A549 (cell line): Measurements from ENCODE around the gene VAV3. TPM values are rescaled to one million over a fixed set of nuclear protein-coding genes. Genes with fewer than 3 reads are reported as not detected.

Experiments used
- ATAC-seq, 2 experiments: fragments of 200-7000 bp in 1 of 2; fragments of >200 bp in 1 of 2; cut with Nextera tagmentation in 1 of 2; cut with Tn5 transposase in 1 of 2; 3 replicates each; pipeline versions ENCODE4 v1.8.0 to v1.9.1; 2018 to 2020; ENCODE audit warnings: mild to moderate bottlenecking in 1 of 2, moderate library complexity in 1 of 2
- CTCF ChIA-PET: fragments of 300-600 bp; sonication (Branson Sonifier 250); formaldehyde crosslinking; extraction: SDS; loops from one replicate; lab custom pipeline; 2021; ENCODE audit warnings: antibody characterized with exemption, inconsistent platforms; lab: Yijun Ruan, JAX
- POLR2A ChIA-PET: fragments of 350-600 bp; formaldehyde crosslinking; extraction: SDS; loops from one replicate; lab custom pipeline; 2021; ENCODE audit warnings: antibody characterized with exemption, inconsistent platforms; lab: Yijun Ruan, JAX
- DNase-seq, 2 experiments: peaks; one replicate each; pipeline versions ENCODE4 v3.0.0 to v3.0.0-alpha.2; 2011 to 2016; ENCODE audit warnings: low read depth in 1 of 2, low spot score in 1 of 2
- FAIRE-seq: peaks from 2 replicates; lab custom pipeline; 2011; peaks lifted over from hg19 to GRCh38; lab: Jason Lieb, UNC
- H3K27ac ChIP-seq, 2 experiments: fragments of >200 bp; sonication (Bioruptor Twin); formaldehyde crosslinking; 3 replicates each; pipeline ENCODE4 v1.5.1; 2016 to 2017
- H3K4me1 ChIP-seq: fragments of >200 bp; sonication (Bioruptor Twin); formaldehyde crosslinking; 3 replicates; pipeline ENCODE4 v1.6.1; 2016
- H3K4me2 ChIP-seq: fragments of >200 bp; sonication (Bioruptor Twin); formaldehyde crosslinking; 3 replicates; pipeline ENCODE4 v1.6.1; 2016
- H3K4me3 ChIP-seq: fragments of >200 bp; sonication (Bioruptor Twin); formaldehyde crosslinking; 3 replicates; pipeline ENCODE4 v1.5.1; 2016
- H3K9me3 ChIP-seq: fragments of >200 bp; sonication (Bioruptor Twin); formaldehyde crosslinking; 3 replicates; pipeline ENCODE4 v1.6.1; 2016
- ATOH8 ChIP-seq: fragments of 250-450 bp; sonication (Bioruptor Pico); IDR thresholded peaks from 2 replicates; pipeline ENCODE4 v1.5.0; 2020; ENCODE audit warnings: low read depth, mild to moderate bottlenecking, moderate library complexity
- CBX2 ChIP-seq: fragments of 200-600 bp; sonication (generic); IDR thresholded peaks from 2 replicates; pipeline ENCODE4 v1.6.1; 2016; ENCODE audit warnings: low read depth, mild to moderate bottlenecking, borderline replicate concordance
- E2F6 ChIP-seq: IDR thresholded peaks from 2 replicates; pipeline ENCODE4 v1.6.1; 2012; ENCODE audit warnings: low read depth, borderline replicate concordance
- EHF ChIP-seq: fragments of 250-450 bp; sonication (Bioruptor Pico); IDR thresholded peaks from 2 replicates; pipeline ENCODE4 v1.5.0; 2020; ENCODE audit warnings: mild to moderate bottlenecking
- EHMT2 ChIP-seq: fragments of 200-600 bp; sonication (generic); IDR thresholded peaks from 2 replicates; pipeline ENCODE4 v1.6.1; 2016; ENCODE audit warnings: antibody characterized with exemption, low read depth, mild to moderate bottlenecking, moderate library complexity
- EP300 ChIP-seq, 2 experiments: fragments of >200 bp; sonication (Bioruptor Twin); formaldehyde crosslinking; IDR thresholded peaks; 2 replicates in 1 of 2; 3 replicates in 1 of 2; pipeline ENCODE4 v1.6.1; 2016 to 2017
- FOSB ChIP-seq: fragments of 250-450 bp; sonication (Bioruptor Pico); IDR thresholded peaks from 2 replicates; pipeline ENCODE4 v1.5.0; 2020; ENCODE audit warnings: mild to moderate bottlenecking, moderate library complexity
- FOSL2 ChIP-seq, 2 experiments: fragments of 450-650 bp in 1 of 2; fragments of >200 bp in 1 of 2; sonication (Bioruptor Twin) in 1 of 2; formaldehyde crosslinking; IDR thresholded peaks; 2 replicates each; pipeline versions ENCODE4 v1.5.0 to v1.6.1; 2016 to 2020; ENCODE audit warnings: mild to moderate bottlenecking in 1 of 2, moderate library complexity in 1 of 2
- HES2 ChIP-seq: fragments of >200 bp; sonication (Bioruptor Twin); formaldehyde crosslinking; IDR thresholded peaks from 2 replicates; pipeline ENCODE4 v1.6.1; 2016
- HOXA7 ChIP-seq: fragments of 250-450 bp; sonication (Bioruptor Pico); IDR thresholded peaks from 2 replicates; pipeline ENCODE4 v1.5.0; 2020; ENCODE audit warnings: mild to moderate bottlenecking, moderate library complexity
- HOXB5 ChIP-seq: fragments of 250-450 bp; sonication (Bioruptor Pico); IDR thresholded peaks from 2 replicates; pipeline ENCODE4 v1.5.0; 2020; ENCODE audit warnings: mild to moderate bottlenecking, moderate library complexity
- JUN ChIP-seq, 2 experiments: fragments of >200 bp; sonication (Bioruptor Twin); formaldehyde crosslinking; IDR thresholded peaks; 2 replicates in 1 of 2; 3 replicates in 1 of 2; pipeline ENCODE4 v1.6.1; 2016 to 2017
- KDM1A ChIP-seq: fragments of 200-600 bp; sonication (generic); IDR thresholded peaks from 2 replicates; pipeline ENCODE4 v1.6.1; 2016; ENCODE audit warnings: low read depth, mild to moderate bottlenecking
- KDM5A ChIP-seq: fragments of 200-600 bp; sonication (generic); IDR thresholded peaks from 2 replicates; pipeline ENCODE4 v1.6.1; 2016; ENCODE audit warnings: antibody characterized with exemption, mild to moderate bottlenecking
- MAFK ChIP-seq: fragments of 450-650 bp; IDR thresholded peaks from 2 replicates; pipeline ENCODE4 v1.6.1; 2014; ENCODE audit not compliant: partially characterized antibody
- MAZ ChIP-seq: fragments of 150-350 bp; IDR thresholded peaks from 2 replicates; pipeline ENCODE4 v1.6.1; 2014; ENCODE audit warnings: antibody characterized with exemption, low read depth, low read length, borderline replicate concordance
- NPAS2 ChIP-seq: fragments of 250-450 bp; sonication (Bioruptor Pico); IDR thresholded peaks from 2 replicates; pipeline ENCODE4 v1.8.0; 2022; ENCODE audit warnings: mild to moderate bottlenecking, moderate library complexity, borderline replicate concordance
- PBX3 ChIP-seq: IDR thresholded peaks from 2 replicates; pipeline ENCODE4 v1.6.1; 2012
- POLR2A ChIP-seq: IDR thresholded peaks from 2 replicates; pipeline ENCODE4 v1.6.1; 2012; ENCODE audit warnings: mild to moderate bottlenecking, low read length
- POLR2AphosphoS2 ChIP-seq: conservative IDR thresholded peaks from 2 replicates; pipeline ENCODE4 v1.6.1; 2012; ENCODE audit warnings: low read length, improper control_type of control experiment, inconsistent platforms
- RARB ChIP-seq: fragments of 250-450 bp; sonication (Bioruptor Pico); IDR thresholded peaks from 2 replicates; pipeline ENCODE4 v1.8.0; 2021; ENCODE audit warnings: mild to moderate bottlenecking, moderate library complexity
- RNF2 ChIP-seq: fragments of 200-600 bp; sonication (generic); IDR thresholded peaks from 2 replicates; pipeline ENCODE4 v1.6.1; 2016; ENCODE audit warnings: low read depth, mild to moderate bottlenecking, antibody characterized with exemption, moderate library complexity, borderline replicate concordance
- SREBF2 ChIP-seq: fragments of 450-650 bp; IDR thresholded peaks from 2 replicates; pipeline ENCODE4 v1.6.1; 2014; ENCODE audit warnings: mild to moderate bottlenecking, moderate library complexity
- TFCP2L1 ChIP-seq: fragments of 250-450 bp; sonication (Bioruptor Pico); IDR thresholded peaks from 2 replicates; pipeline ENCODE4 v1.5.0; 2021; ENCODE audit warnings: mild to moderate bottlenecking
- ZC3H11A ChIP-seq: fragments of 450-650 bp; IDR thresholded peaks from 2 replicates; pipeline ENCODE4 v1.6.1; 2014; ENCODE audit warnings: antibody characterized with exemption, mild to moderate bottlenecking
- ZSCAN20 ChIP-seq: fragments of 250-450 bp; sonication (Bioruptor Pico); IDR thresholded peaks from 2 replicates; pipeline ENCODE4 v1.8.0; 2022; ENCODE audit warnings: mild to moderate bottlenecking, moderate library complexity
- WGBS: methylation state at CpG from one replicate; pipeline ENCODE4 v1.1.6; 2017; ENCODE audit errors: missing lambda C conversion rate; 5-methylcytosine and 5-hydroxymethylcytosine counted together
- polyA plus RNA-seq, 4 experiments: library from polyadenylated mRNA; depleted of rRNA in 3 of 4; stranded (reverse); fragments of >200 nt; fragmentation: RNase III in 1 of 4; extraction: RNeasy Plus Mini Kit Qiagen cat#74134 plus additional on column Dnase treatment in 1 of 4; gene quantifications; 2 replicates in 3 of 4; 3 replicates in 1 of 4; pipeline ENCODE4 v1.2.3, GENCODE V29; 2011 to 2017

The VAV3 gene
- polyA plus RNA-seq, 2 of the 4 experiments (the other 2 are of a cell fraction) = 12.8 to 22.7 TPM

- FAIRE-seq (no peak), ATAC-seq (no peak), DNase-seq (no peak)
- H3K4me3 ChIP-seq = no peak overlapping the region
- CTCF ChIA-PET = interaction anchor here (0.5 kb wide), 1 partner anchor 617 kb away, joined by 3 read pairs; no protein-coding TSS in a partner anchor
- H3K9me3 ChIP-seq = no peaks in the 10 kb centered on the region
- POLR2A ChIA-PET = no interaction called here
- WGBS = 0% methylated on average over 1 of the region's 1 CpG
- no peak overlapping the region for H3K27ac ChIP-seq
- no peak for TF ChIP-seq HOXA7
- TF ChIP-seq EHMT2 = no peak
- TF ChIP-seq, all 56 proteins: peak for 0
- Histone ChIP-seq H3K4me2 (no peak overlapping the region), H3K4me1 (no peaks in the 10 kb centered on the region)
Measured at GRCh38 chr1:107912656-107913055, 52.3 kb downstream of the VAV3 start.

- no peak for ATAC-seq
- Histone ChIP-seq H3K27ac (no peak overlapping the region), H3K9me3 (no peaks in the 10 kb centered on the region), H3K4me2 (no peak overlapping the region)
- no peak for FAIRE-seq
- ChIA-PET POLR2A (no interaction called here), CTCF (no interaction called here)
- WGBS = 20% methylated on average over 6 of the region's 6 CpGs
- DNase-seq = no peak
- TF ChIP-seq ZSCAN20 (CRISPR knock-in tag) = no peak
- TF ChIP-seq FOSB = no peak
- no peak for TF ChIP-seq EHMT2
- no peak for TF ChIP-seq RARB (CRISPR knock-in tag)
- TF ChIP-seq ZC3H11A = no peak
- no peak for TF ChIP-seq FOSL2 (IDR thresholded peaks at IDR 0.05)
- no peak for TF ChIP-seq FOSL2 (CRISPR knock-in tag; IDR thresholded peaks at IDR 0.05)
- no peak for TF ChIP-seq JUN (IDR thresholded peaks at IDR 0.05)
- no peak for TF ChIP-seq EHF (CRISPR knock-in tag)
- TF ChIP-seq MAZ = no peak
- no peak for TF ChIP-seq KDM1A
- no peak for TF ChIP-seq E2F6
- no peak for TF ChIP-seq EP300 (IDR thresholded peaks at IDR 0.05)
- no peak for TF ChIP-seq POLR2A
- no peak for TF ChIP-seq HES2
- no peak for TF ChIP-seq NPAS2 (CRISPR knock-in tag)
- no peak for TF ChIP-seq TFCP2L1 (CRISPR knock-in tag)
- TF ChIP-seq RNF2 = no peak
- no peak for TF ChIP-seq ATOH8 (CRISPR knock-in tag)
- no peak for TF ChIP-seq SREBF2
- TF ChIP-seq, all 56 proteins: peak for 0
- H3K4me1 ChIP-seq = no peaks in the 10 kb centered on the region
- H3K4me3 ChIP-seq = no peak overlapping the region
Measured at GRCh38 chr1:107900090-107900945, 64.7 kb downstream of the VAV3 start.

- FAIRE-seq (no peak), ATAC-seq (no peak), DNase-seq (no peak)
- ChIA-PET POLR2A (no interaction called here), CTCF (no interaction called here)
- H3K4me3 ChIP-seq = no peak overlapping the region
- no peak overlapping the region for H3K27ac ChIP-seq
- no peak overlapping the region for H3K4me2 ChIP-seq
- TF ChIP-seq KDM1A (no peak), EHF (CRISPR knock-in tag) (no peak), POLR2A (no peak), MAFK (no peak), CBX2 (no peak), KDM5A (no peak), HOXB5 (CRISPR knock-in tag) (no peak), PBX3 (no peak), POLR2AphosphoS2 (no peak)
- H3K4me1 ChIP-seq = no peaks in the 10 kb centered on the region
- H3K9me3 ChIP-seq = no peaks in the 10 kb centered on the region
- 15% methylated on average over 2 of the region's 2 CpGs for WGBS
Measured at GRCh38 chr1:107899655-107900054, 65.3 kb downstream of the VAV3 start.
